GM19372 (cell line): ENCODE data around the gene OR4D10.
"Not testable (repeated sequence)": the region's sequence is repeated elsewhere in the genome, so short reads cannot be mapped to it uniquely, and the experiment has no call there.

Source experiments
- ATAC-seq: cut with Tn5 transposase; IDR thresholded peaks from one replicate; pipeline ENCODE4 v1.9.1; 2021; ENCODE audit warnings: mild to moderate bottlenecking, low read depth, moderate library complexity; ENCODE audit not compliant: unreplicated experiment

OR4D10 gene

GRCh38 chr11:59473015-59473414 is at the start of gene OR4D10:
Gene OR4D10, plus strand, starts transcription at chr11:59473315. Its CDS starts 4,115 bp downstream, at chr11:59477430.
- ATAC-seq = no peak

GRCh38 chr11:59423835-59424234 is 49.3 kb upstream of the OR4D10 start:
- ATAC-seq = no peak

GRCh38 chr11:59425131-59425530 is 48.0 kb upstream of the OR4D10 start:
- no peak for ATAC-seq

- ATAC-seq = no peak
Measured at GRCh38 chr11:59426361-59427067, 46.6 kb upstream of the OR4D10 start, which contains the start of gene OR5A2. Gene OR5A2, minus strand, starts transcription at chr11:59426413. Its CDS starts 3,460 bp downstream, at chr11:59422953.

- ATAC-seq = no peak
Measured at GRCh38 chr11:59427068-59427382, 46.1 kb upstream of the OR4D10 start.

GRCh38 chr11:59429924-59430516 is 43.1 kb upstream of the OR4D10 start:
- ATAC-seq = peak; percentile 90

- ATAC-seq = no peak
Measured at GRCh38 chr11:59436169-59436568, 36.9 kb upstream of the OR4D10 start, which contains the start of gene OR5A1. Gene OR5A1, plus strand, starts transcription at chr11:59436469. Its CDS starts 6,700 bp downstream, at chr11:59443169.

- ATAC-seq = no peak
Measured at GRCh38 chr11:59437770-59438169, 35.3 kb upstream of the OR4D10 start.

- not testable (repeated sequence) for ATAC-seq
Measured at GRCh38 chr11:59445624-59446023, 27.5 kb upstream of the OR4D10 start.

- ATAC-seq = no peak
Measured at GRCh38 chr11:59448484-59448883, 24.6 kb upstream of the OR4D10 start.

GRCh38 chr11:59456661-59457060 is 16.5 kb upstream of the OR4D10 start, which contains the start of gene OR4D6:
Gene OR4D6, plus strand, starts transcription at chr11:59456961. Its CDS starts 0 bp downstream, at chr11:59456961.
- no peak for ATAC-seq

- ATAC-seq = no peak
Measured at GRCh38 chr11:59459916-59460315, 13.2 kb upstream of the OR4D10 start.

GRCh38 chr11:59463190-59463641 is 9.9 kb upstream of the OR4D10 start:
- no peak for ATAC-seq

GRCh38 chr11:59475176-59475575 is 2.1 kb downstream of the OR4D10 start:
- no peak for ATAC-seq

GRCh38 chr11:59479906-59480305 is 6.8 kb downstream of the OR4D10 start:
- ATAC-seq = no peak

GRCh38 chr11:59480359-59480758 is 7.2 kb downstream of the OR4D10 start:
- ATAC-seq = no peak

- no peak for ATAC-seq
Measured at GRCh38 chr11:59501931-59502330, 28.8 kb downstream of the OR4D10 start.

- no peak for ATAC-seq
Measured at GRCh38 chr11:59503276-59503675, 30.2 kb downstream of the OR4D10 start, which contains the start of gene OR4D11. Gene OR4D11, plus strand, starts transcription at chr11:59503576. Its CDS starts 0 bp downstream, at chr11:59503576.

GRCh38 chr11:59510941-59511589 is 38.0 kb downstream of the OR4D10 start, which contains the start of gene OR4D9:
Gene OR4D9, plus strand, starts transcription at chr11:59511539. Its CDS starts 3,374 bp downstream, at chr11:59514913.
- no peak for ATAC-seq

GRCh38 chr11:59511675-59512074 is 38.6 kb downstream of the OR4D10 start:
- no peak for ATAC-seq

GRCh38 chr11:59520139-59520538 is 47.0 kb downstream of the OR4D10 start:
- not testable (repeated sequence) for ATAC-seq
